ENCODE measurements around the gene NYAP2. TPM values are rescaled to one million over a fixed set of nuclear protein-coding genes. Genes with fewer than 3 reads are reported as not detected.

Gene NYAP2
- total RNA-seq, 1 experiment from 2014 or later: not detected

DNA sequence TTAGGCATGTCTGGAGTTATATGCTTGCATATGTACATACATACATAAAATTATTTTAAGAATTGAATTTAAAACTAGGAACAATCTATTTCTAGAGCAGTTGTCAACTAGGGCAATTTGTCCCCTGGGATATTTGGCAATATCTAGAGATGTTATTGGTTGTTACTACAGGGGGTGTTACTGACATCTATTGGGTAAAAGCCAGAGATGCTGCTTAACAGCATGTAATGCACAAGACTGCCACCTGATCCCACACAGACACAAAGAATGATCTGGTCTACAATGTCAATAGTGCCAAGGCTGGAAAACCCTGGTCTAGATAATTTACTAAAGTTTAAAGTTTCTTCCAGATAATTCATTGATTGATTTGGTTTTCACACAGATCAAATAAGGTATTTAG, 185.3 kb downstream of the NYAP2 start:
- DNase-seq (ENCODE audit: low spot score): peak; percentile 12
- H3K36me3 ChIP-seq (ENCODE audit: insufficient read depth, low read length, poor library complexity, severe bottlenecking): no peaks in the 10 kb centered on the region
- intact Hi-C loops (cut with micrococcal nuclease; ENCODE audit: unreplicated experiment): no loop called here
- no peaks in the 10 kb centered on the region for H3K27me3 ChIP-seq (replicated peaks; ENCODE audit: insufficient read depth, low read depth, low read length, poor library complexity)
- no peaks in the 10 kb centered on the region for H3K4me1 ChIP-seq (ENCODE audit: insufficient read depth, low read length, poor library complexity, severe bottlenecking)
- POLR2A ChIA-PET (ENCODE audit: low non-redundant PET): no interaction called here
- BruUV-seq (replicated peaks): no TSS peak
- TF ChIP-seq, protein P1, sequence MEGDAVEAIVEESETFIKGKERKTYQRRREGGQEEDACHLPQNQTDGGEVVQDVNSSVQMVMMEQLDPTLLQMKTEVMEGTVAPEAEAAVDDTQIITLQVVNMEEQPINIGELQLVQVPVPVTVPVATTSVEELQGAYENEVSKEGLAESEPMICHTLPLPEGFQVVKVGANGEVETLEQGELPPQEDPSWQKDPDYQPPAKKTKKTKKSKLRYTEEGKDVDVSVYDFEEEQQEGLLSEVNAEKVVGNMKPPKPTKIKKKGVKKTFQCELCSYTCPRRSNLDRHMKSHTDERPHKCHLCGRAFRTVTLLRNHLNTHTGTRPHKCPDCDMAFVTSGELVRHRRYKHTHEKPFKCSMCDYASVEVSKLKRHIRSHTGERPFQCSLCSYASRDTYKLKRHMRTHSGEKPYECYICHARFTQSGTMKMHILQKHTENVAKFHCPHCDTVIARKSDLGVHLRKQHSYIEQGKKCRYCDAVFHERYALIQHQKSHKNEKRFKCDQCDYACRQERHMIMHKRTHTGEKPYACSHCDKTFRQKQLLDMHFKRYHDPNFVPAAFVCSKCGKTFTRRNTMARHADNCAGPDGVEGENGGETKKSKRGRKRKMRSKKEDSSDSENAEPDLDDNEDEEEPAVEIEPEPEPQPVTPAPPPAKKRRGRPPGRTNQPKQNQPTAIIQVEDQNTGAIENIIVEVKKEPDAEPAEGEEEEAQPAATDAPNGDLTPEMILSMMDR (conservative IDR thresholded peaks at IDR 0.05; ENCODE audit: low read depth, low read length): no peak
- TF ChIP-seq EZH2 (IDR thresholded peaks at IDR 0.05; ENCODE audit: borderline replicate concordance, low read depth, low read length, poor library complexity, severe bottlenecking): no peak
- H3K27ac ChIP-seq (ENCODE audit: low read depth, low read length, poor library complexity, severe bottlenecking): no peak overlapping the region
- CTCF ChIA-PET: no interaction called here
- H3K4me3 ChIP-seq (ENCODE audit: low read depth, low read length, poor library complexity, severe bottlenecking): no peak overlapping the region
- no peaks in the 10 kb centered on the region for H3K9me3 ChIP-seq (ENCODE audit: low read depth, low read length, poor library complexity, severe bottlenecking)

- Histone ChIP-seq H3K9me3 (ENCODE audit: low read depth, low read length, poor library complexity, severe bottlenecking) (no peaks in the 10 kb centered on the region), H3K27me3 (replicated peaks; ENCODE audit: insufficient read depth, low read depth, low read length, poor library complexity) (no peaks in the 10 kb centered on the region), H3K4me1 (ENCODE audit: insufficient read depth, low read length, poor library complexity, severe bottlenecking) (no peaks in the 10 kb centered on the region), H3K27ac (ENCODE audit: low read depth, low read length, poor library complexity, severe bottlenecking) (no peak overlapping the region), H3K4me3 (ENCODE audit: low read depth, low read length, poor library complexity, severe bottlenecking) (no peak overlapping the region), H3K36me3 (ENCODE audit: insufficient read depth, low read length, poor library complexity, severe bottlenecking) (no peaks in the 10 kb centered on the region)
- CTCF ChIA-PET: no interaction called here
- intact Hi-C loops (cut with micrococcal nuclease; ENCODE audit: unreplicated experiment): no loop called here
- POLR2A ChIA-PET (ENCODE audit: low non-redundant PET): no interaction called here
- DNase-seq (ENCODE audit: low spot score): no peak
- BruUV-seq (replicated peaks): no TSS peak
- TF ChIP-seq EZH2 (IDR thresholded peaks at IDR 0.05; ENCODE audit: borderline replicate concordance, low read depth, low read length, poor library complexity, severe bottlenecking): no peak
- TF ChIP-seq, protein P1 (conservative IDR thresholded peaks at IDR 0.05; ENCODE audit: low read depth, low read length): no peak
Observed at GRCh38 chr2:225590932-225591331, 191.4 kb downstream of the NYAP2 start.

DNA sequence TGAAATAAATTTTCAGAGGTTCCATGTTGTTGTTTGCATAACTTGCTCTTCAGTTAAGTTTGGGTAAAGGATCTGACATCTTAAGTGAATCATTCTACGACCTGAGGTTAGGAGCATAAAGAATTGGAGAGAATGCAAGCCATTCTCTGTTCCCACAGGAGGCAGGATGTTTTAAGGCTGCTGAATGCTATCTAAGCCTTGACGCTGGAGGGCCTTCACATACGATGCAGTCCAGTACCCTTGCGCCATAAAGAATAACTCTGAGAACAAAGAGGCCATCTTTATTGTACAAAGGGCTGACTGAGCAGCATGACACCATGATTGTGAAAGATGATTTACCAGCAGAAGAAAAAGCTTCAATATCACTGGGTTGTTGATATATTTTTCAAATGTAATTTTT, 198.4 kb downstream of the NYAP2 start:
- Histone ChIP-seq H3K27me3 (replicated peaks; ENCODE audit: insufficient read depth, low read depth, low read length, poor library complexity) (no peaks in the 10 kb centered on the region), H3K36me3 (ENCODE audit: insufficient read depth, low read length, poor library complexity, severe bottlenecking) (no peaks in the 10 kb centered on the region), H3K9me3 (ENCODE audit: low read depth, low read length, poor library complexity, severe bottlenecking) (no peaks in the 10 kb centered on the region), H3K27ac (ENCODE audit: low read depth, low read length, poor library complexity, severe bottlenecking) (no peak overlapping the region), H3K4me3 (ENCODE audit: low read depth, low read length, poor library complexity, severe bottlenecking) (no peak overlapping the region), H3K4me1 (ENCODE audit: insufficient read depth, low read length, poor library complexity, severe bottlenecking) (no peaks in the 10 kb centered on the region)
- CTCF ChIA-PET: no interaction called here
- POLR2A ChIA-PET (ENCODE audit: low non-redundant PET): no interaction called here
- no peak for DNase-seq (ENCODE audit: low spot score)
- BruUV-seq (replicated peaks): no TSS peak
- intact Hi-C loops (cut with micrococcal nuclease; ENCODE audit: unreplicated experiment): no loop called here
- TF ChIP-seq EZH2 (IDR thresholded peaks at IDR 0.05; ENCODE audit: borderline replicate concordance, low read depth, low read length, poor library complexity, severe bottlenecking): no peak
- TF ChIP-seq, protein P1 (conservative IDR thresholded peaks at IDR 0.05; ENCODE audit: low read depth, low read length): no peak

Data from A673 (cell line).